ENCODE data around the gene KLHL33. TPM values are rescaled to one million over a fixed set of nuclear protein-coding genes. Genes with fewer than 3 reads are reported as not detected.

Gene KLHL33
- polyA plus RNA-seq, 1 donor from 2014 or later = not detected

DNA sequence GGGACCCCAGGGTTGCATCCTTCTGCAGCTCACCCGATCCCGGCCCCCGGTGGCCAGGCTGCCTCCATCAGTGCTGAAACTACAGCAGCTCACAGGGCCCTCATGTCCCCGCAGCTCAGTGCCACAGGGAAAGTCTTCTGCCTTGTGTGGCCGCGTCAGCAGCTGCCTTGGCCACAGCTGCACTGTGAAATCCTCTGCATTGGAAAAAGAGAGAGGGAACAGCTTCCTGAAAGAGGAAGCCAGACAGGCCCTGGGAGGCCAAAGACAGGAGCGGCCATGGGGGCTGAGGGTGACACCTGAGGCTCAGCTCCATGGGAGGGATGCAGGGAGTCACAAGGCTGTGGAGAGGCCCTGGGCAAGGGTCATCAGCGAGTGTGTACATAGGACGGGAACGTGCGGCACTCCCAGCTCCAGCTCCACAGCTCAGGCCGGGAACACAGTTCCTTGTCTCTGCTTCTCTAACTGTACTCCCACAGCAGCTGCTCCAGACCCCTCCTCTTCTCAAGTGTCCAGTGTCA is 59.8 kb downstream of the KLHL33 start:
- Histone ChIP-seq H3K4me3 (ENCODE audit: low read length) (no peak overlapping the region), H3F3A (ENCODE audit: insufficient read depth, low read length, poor library complexity, severe bottlenecking) (no peaks in the 10 kb centered on the region), H3K9me3 (ENCODE audit: low read length) (no peaks in the 10 kb centered on the region), H3K27me3 (ENCODE audit: insufficient read depth, low read depth, low read length) (no peaks in the 10 kb centered on the region), H4K20me1 (ENCODE audit: insufficient read depth) (no peaks in the 10 kb centered on the region), H2AFZ (ENCODE audit: low read depth, low read length) (no peak overlapping the region), H3K4me2 (ENCODE audit: low read length) (no peak overlapping the region), H3K9ac (ENCODE audit: low read length) (no peak overlapping the region), H3K27ac (ENCODE audit: low read length) (no peak overlapping the region), H3K79me2 (replicated peaks; ENCODE audit: insufficient read depth, low read length) (no peaks in the 10 kb centered on the region), H3K9me2 (ENCODE audit: insufficient read depth, low read length) (no peaks in the 10 kb centered on the region), H3K36me3 (ENCODE audit: insufficient read depth, low read length) (no peaks in the 10 kb centered on the region)
- TF ChIP-seq, protein P1, sequence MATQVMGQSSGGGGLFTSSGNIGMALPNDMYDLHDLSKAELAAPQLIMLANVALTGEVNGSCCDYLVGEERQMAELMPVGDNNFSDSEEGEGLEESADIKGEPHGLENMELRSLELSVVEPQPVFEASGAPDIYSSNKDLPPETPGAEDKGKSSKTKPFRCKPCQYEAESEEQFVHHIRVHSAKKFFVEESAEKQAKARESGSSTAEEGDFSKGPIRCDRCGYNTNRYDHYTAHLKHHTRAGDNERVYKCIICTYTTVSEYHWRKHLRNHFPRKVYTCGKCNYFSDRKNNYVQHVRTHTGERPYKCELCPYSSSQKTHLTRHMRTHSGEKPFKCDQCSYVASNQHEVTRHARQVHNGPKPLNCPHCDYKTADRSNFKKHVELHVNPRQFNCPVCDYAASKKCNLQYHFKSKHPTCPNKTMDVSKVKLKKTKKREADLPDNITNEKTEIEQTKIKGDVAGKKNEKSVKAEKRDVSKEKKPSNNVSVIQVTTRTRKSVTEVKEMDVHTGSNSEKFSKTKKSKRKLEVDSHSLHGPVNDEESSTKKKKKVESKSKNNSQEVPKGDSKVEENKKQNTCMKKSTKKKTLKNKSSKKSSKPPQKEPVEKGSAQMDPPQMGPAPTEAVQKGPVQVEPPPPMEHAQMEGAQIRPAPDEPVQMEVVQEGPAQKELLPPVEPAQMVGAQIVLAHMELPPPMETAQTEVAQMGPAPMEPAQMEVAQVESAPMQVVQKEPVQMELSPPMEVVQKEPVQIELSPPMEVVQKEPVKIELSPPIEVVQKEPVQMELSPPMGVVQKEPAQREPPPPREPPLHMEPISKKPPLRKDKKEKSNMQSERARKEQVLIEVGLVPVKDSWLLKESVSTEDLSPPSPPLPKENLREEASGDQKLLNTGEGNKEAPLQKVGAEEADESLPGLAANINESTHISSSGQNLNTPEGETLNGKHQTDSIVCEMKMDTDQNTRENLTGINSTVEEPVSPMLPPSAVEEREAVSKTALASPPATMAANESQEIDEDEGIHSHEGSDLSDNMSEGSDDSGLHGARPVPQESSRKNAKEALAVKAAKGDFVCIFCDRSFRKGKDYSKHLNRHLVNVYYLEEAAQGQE (IDR thresholded peaks at IDR 0.05; ENCODE audit: borderline replicate concordance) = no peak
- no peak for TF ChIP-seq CTCF (IDR thresholded peaks at IDR 0.05; ENCODE audit: poor library complexity, severe bottlenecking)
- no peak for TF ChIP-seq POLR2AphosphoS5 (IDR thresholded peaks at IDR 0.05)
- TF ChIP-seq RAD21 (conservative IDR thresholded peaks at IDR 0.05) = no peak
- no peak for TF ChIP-seq TAF1 (IDR thresholded peaks at IDR 0.05; ENCODE audit: low read depth)
- TF ChIP-seq EP300 (conservative IDR thresholded peaks at IDR 0.05; ENCODE audit: poor library complexity, severe bottlenecking) = no peak
- TF ChIP-seq EZH2 (IDR thresholded peaks at IDR 0.05; ENCODE audit: borderline replicate concordance, insufficient read depth, low read length, poor library complexity, severe bottlenecking) = no peak
- TF ChIP-seq SMC3 (conservative IDR thresholded peaks at IDR 0.05; ENCODE audit: poor library complexity) = no peak
- TF ChIP-seq MXI1 (conservative IDR thresholded peaks at IDR 0.05; ENCODE audit: poor library complexity, severe bottlenecking) = no peak

Small RNAs within 50 kb of the gene (small RNA-seq; reads per million reads assigned to genes)
- gene RNA5SP382 = 0.07 to 1.3 (median 0.68) reads per million in 3 experiments

Other genes with a start within 250 kb of the KLHL33 start
- gene OR11G2, start 245.3 kb downstream of the KLHL33 start, polyA plus RNA-seq = not detected in 2 replicates
- gene OR11H6, start 212.5 kb downstream of the KLHL33 start, polyA plus RNA-seq = not detected in 2 replicates
- gene OR11H7, start 207.2 kb downstream of the KLHL33 start, polyA plus RNA-seq = not detected in 2 replicates
- not detected in 2 replicates for gene OR11H4, start 196.9 kb downstream of the KLHL33 start, polyA plus RNA-seq
- 40.5 and 53.5 TPM in 2 replicates for gene TTC5, start 130.2 kb downstream of the KLHL33 start, polyA plus RNA-seq
- 67.2 and 83.8 TPM in 2 replicates for gene CCNB1IP1, start 102.9 kb downstream of the KLHL33 start, polyA plus RNA-seq
- gene PARP2, start 92.5 kb downstream of the KLHL33 start, polyA plus RNA-seq = 71.5 and 78.7 TPM in 2 replicates
- gene TEP1, start 22.7 kb downstream of the KLHL33 start, polyA plus RNA-seq = 5.2 and 6.8 TPM in 2 replicates
- gene OSGEP, start 18.6 kb upstream of the KLHL33 start, polyA plus RNA-seq = 248 and 264 TPM in 2 replicates
- 44.5 and 50.7 TPM in 2 replicates for gene APEX1, start 19.1 kb upstream of the KLHL33 start, polyA plus RNA-seq
- gene PIP4P1, start 25.3 kb upstream of the KLHL33 start, polyA plus RNA-seq = 77.2 and 85.3 TPM in 2 replicates
- gene PNP, start 33.2 kb upstream of the KLHL33 start, polyA plus RNA-seq = 12.3 and 12.6 TPM in 2 replicates
- not detected in 2 replicates for gene RNASE10, start 69.4 kb upstream of the KLHL33 start, polyA plus RNA-seq
- not detected in 2 replicates for gene RNASE9, start 124.9 kb upstream of the KLHL33 start, polyA plus RNA-seq
- gene RNASE11, start 151.8 kb upstream of the KLHL33 start, polyA plus RNA-seq = not detected in 2 replicates
- not detected in 2 replicates for gene RNASE12, start 155.2 kb upstream of the KLHL33 start, polyA plus RNA-seq
- not detected in 2 replicates for gene OR6S1, start 205.5 kb upstream of the KLHL33 start, polyA plus RNA-seq
- 1.1 TPM in 1 of 2 replicates, not detected in the other for gene RNASE4, start 248.4 kb upstream of the KLHL33 start, polyA plus RNA-seq

All from neural cell (in vitro differentiated cells).